ENCODE measurements around the gene SLC1A4.

- TF ChIP-seq CTCF (IDR thresholded peaks at IDR 0.05) (no peak), POLR2A (IDR thresholded peaks at IDR 0.05) (no peak)
Observed at GRCh38 chr2:65037178-65037577, 48.0 kb downstream of the SLC1A4 start.

Measured in prostate gland (tissue), 2 donors.